ENCODE results near the gene LIPE. TPM values are rescaled to one million over a fixed set of nuclear protein-coding genes. Genes with fewer than 3 reads are reported as not detected.

Gene LIPE
- polyA plus RNA-seq, 1 donor from 2014 or later: 19.1 TPM

Small RNA genes lying within 50 kb of the gene (small RNA-seq; reads per million reads assigned to genes)
- gene RNU4-60P: 0 reads per million in 3 experiments

Other genes starting within 250 kb of the LIPE start
- gene DEDD2, start 209.7 kb downstream of the LIPE start, polyA plus RNA-seq: 69.9 and 72.8 TPM in 2 replicates
- gene ZNF526, start 207.1 kb downstream of the LIPE start, polyA plus RNA-seq: 2.1 TPM in 2 replicates
- 25.2 and 25.8 TPM in 2 replicates for gene GSK3A, start 184.8 kb downstream of the LIPE start, polyA plus RNA-seq
- gene ERF, start 172.3 kb downstream of the LIPE start, polyA plus RNA-seq: 3.8 and 6.7 TPM in 2 replicates
- gene CIC, start 158.1 kb downstream of the LIPE start, polyA plus RNA-seq: 10.8 and 23.1 TPM in 2 replicates
- gene PRR19, start 125.3 kb downstream of the LIPE start, polyA plus RNA-seq: 1.4 and 2.4 TPM in 2 replicates
- gene PAFAH1B3, start 124.8 kb downstream of the LIPE start, polyA plus RNA-seq: 727 and 741 TPM in 2 replicates
- gene TMEM145, start 114.1 kb downstream of the LIPE start, polyA plus RNA-seq: 30.9 and 35.3 TPM in 2 replicates
- gene MEGF8, start 101.8 kb downstream of the LIPE start, polyA plus RNA-seq: 21.5 and 22.5 TPM in 2 replicates
- gene CNFN, start 37.1 kb downstream of the LIPE start, polyA plus RNA-seq: not detected in 2 replicates
- not detected in 2 replicates for gene CXCL17, start 15.6 kb upstream of the LIPE start, polyA plus RNA-seq
- gene CEACAM1, start 101.1 kb upstream of the LIPE start, polyA plus RNA-seq: 0.12 TPM in 1 of 2 replicates, not detected in the other
- gene CEACAM8, start 167.5 kb upstream of the LIPE start, polyA plus RNA-seq: not detected in 2 replicates

Data from neural cell (in vitro differentiated cells).